ENCODE results near the gene ANK3.

ANK3 gene

DNA sequence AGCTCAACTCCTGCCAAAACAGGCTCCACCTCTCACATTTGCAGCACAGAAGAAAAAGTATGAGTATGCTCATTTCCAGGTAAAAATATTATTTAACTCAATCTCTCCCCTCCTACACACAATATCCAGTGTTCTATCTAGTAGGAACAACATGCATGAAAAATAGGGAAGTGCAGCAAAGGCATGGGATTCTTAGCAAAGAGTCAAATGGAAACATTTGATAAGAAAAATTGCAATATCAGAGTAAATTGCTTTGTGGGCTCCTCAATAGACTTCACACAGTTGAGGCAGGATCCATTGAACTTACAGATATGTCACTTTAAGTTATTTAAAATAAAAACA lies 150.9 kb downstream of the ANK3 start:
- no peak for DNase-seq (ENCODE audit: insufficient read length, low spot score)
- FAIRE-seq, result no peak

DNA sequence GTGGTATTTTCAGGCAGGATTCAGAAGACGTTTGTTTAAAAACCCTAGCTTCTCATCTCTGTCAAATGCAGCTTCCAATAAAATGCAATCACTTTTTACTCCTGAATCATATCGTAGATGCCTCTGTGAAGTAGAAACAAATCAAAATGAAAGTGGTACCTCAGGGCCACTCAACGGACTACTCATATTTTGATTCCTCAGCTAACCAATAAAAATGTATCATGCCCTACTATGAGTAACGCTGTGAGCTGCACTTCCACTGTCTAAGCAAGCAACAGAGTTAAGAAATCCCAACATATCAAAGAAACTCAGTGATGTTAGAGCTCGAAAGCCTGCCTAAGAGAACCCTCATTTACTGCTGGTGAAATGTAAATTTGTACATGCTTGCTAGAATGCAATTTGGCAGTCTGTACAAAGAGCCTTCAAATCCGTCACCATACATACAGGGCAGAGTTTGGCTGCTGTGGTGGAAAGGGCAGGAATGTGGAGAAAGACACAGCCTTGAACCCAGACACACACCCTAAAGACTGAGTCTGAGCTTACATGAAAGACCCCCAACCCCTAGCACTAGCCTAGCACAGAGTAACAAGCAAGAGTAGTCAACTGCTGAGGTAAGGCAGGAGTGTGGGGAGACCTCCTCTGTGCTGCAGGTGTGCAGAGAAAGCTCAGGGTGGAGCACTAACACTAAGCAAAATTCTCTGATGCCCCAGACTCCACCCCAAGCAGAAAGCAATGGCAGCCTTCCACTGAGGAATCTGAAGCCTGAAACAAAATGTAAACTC lies 151.5 kb downstream of the ANK3 start:
- FAIRE-seq, result no peak

DNA sequence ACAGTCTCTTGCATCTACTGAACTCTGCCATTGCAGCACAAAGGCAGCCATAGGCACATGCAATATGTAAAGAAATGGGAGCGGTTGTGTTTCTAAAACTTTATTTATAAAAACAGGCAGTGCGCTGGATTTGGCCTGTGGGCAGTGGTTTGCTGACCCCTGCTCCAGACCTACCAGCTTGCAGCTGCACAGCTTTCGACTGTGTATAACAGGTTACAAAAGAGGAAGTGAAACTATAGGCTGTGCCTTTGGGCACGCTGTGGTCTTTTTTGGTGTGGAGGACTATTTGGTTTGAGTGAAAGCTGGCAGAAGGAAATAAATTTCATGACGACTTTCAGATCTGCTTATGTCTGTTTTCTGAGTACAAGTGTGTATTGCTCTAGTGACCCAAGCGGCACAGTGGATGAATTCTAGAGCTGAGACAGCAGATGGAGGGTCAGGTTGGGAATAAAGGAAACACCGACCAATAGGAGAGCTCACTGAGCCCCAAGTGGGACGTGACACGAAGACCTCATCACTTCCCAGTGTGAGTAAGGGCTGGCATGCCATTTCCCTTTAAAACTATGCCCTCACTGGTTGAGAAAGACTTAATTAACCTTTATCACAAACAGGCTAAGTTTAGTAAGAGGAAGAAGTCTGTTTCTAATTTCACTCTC lies 152.7 kb downstream of the ANK3 start:
- DNase-seq (ENCODE audit: insufficient read length, low spot score), result no peak

More for the DNA sequence above, 151.5 kb downstream of the ANK3 start:
- peak; percentile 45 for DNase-seq (ENCODE audit: insufficient read length, low spot score)

DNA sequence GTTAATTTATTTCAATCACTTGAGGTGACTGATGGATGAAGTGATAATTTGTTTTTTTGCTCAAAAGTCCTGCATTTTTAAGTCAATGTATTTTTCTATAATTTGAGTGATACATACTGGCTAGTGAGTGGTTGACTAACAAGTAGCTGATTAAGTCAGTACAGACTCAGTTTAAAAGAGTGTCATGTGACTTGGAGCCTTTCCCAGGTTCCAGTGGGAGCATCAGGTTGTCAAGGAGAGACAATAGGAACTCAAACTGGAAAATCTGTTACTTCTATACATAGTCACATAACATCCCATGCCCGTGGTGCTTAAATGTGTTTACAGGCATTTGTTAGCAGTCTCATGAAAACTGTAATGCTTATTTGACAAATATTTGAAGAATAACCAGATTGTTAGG lies 154.7 kb downstream of the ANK3 start:
- FAIRE-seq, result no peak
- no peak for DNase-seq (ENCODE audit: insufficient read length, low spot score)

More for the DNA sequence above, 152.7 kb downstream of the ANK3 start:
- no peak for FAIRE-seq

DNA sequence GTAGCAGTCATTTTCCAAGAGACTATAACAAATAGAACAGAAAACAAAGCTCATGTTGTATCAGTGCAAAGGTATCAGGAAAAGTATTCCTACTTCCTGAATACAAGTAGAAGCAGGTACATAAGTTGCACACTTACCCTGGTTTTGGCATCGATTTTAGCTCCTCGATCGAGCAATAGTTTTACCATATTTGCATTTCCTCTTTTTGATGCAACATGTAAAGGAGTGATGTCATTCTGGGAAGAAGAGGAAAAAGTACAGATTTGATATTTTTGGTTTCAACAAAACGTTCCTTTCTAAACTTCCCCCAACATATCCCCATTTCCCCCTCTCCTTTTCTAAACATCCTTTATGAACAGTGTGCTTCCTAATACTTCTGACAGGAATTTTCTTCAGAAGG lies 155.1 kb downstream of the ANK3 start:
- FAIRE-seq (no peak), DNase-seq (ENCODE audit: insufficient read length, low spot score) (no peak)

DNA sequence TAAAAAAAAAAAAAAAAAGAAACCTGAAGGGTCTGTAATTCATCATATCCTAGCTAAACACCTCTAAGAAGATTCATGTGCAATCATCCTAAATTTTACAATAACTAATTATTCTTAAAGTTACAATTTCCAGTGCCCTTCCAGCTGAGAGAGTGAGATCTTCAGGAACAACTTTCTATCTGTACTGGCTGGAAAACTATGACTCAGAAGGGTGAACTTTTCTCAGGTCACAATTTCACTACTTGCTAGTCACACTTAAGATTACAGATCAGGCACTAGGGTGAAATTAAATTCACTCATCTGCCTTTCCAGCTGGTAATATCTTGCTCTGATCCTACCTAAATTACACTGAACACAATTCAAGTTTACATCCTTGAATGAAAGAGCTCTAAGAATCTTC lies 158.8 kb downstream of the ANK3 start:
- FAIRE-seq (no peak), DNase-seq (ENCODE audit: insufficient read length, low spot score) (no peak)

DNA sequence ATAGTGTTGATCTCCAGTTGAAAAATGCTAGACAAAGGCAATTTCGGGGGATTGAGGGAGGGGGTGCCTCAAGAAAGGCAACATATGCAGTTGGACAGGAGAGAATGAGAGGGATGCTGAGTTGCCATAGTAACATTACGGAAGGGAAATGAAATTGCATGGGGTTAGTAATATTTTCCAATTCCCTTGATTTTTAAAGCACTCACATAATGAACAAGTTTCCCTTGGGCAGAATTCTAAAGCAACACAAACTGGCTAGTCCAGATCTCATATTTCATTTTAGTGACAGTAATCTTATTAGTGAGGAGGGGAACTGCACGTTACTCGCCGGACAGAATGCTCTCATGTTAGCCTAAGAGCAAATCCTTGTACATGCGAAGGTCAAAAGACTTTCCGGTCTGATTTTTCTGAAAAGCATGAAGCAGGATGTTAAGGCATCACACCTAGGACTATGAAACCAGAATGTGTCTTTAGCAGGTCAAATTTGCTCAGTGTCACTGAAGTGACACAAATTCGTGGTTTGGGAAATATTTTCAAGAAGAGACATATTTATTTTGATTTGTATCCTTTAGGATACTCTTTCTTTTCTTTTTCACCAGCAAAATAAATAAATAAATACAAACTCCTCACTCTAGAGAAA lies 165.5 kb downstream of the ANK3 start:
- DNase-seq (ENCODE audit: insufficient read length, low spot score) (no peak), FAIRE-seq (no peak)

DNA sequence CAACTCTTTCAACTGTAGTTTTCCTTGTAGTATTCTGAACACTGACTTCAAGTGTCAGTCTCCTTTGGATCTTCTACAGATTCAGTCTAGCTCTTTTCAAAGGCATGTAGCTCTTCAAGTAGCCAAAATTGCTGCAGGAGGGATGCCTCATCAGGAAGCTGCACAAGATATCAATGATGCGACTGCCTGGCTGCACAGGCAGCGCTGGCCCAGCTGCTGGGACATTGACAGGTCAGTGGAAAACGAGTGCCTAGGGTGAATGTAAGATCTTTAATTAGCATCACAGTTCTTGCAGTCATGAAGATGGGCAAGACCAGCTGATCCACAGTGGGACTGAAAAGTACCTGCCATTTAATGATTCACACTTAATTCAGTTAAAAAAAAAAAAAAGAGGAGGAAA lies 167.6 kb downstream of the ANK3 start:
- DNase-seq (ENCODE audit: insufficient read length, low spot score), result no peak
- no peak for FAIRE-seq

DNA sequence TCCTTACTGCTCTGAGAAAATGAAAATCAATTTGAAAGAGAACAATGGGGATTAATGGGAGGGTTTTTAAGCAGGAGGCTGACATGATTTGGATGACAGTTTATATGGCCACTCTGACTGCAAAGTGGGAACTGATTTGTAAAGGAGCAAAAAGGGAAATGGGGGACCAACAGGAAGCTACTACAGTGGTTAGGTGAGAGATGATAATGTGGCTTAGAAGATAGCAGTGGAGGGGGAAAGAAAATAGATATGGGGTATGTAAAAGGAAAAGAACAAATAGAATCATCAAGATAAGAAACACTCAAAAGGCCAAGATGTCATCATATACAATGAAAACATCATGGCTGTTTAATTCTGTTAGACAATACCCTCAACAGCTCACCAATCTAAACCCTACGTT lies 177.5 kb downstream of the ANK3 start:
- DNase-seq (ENCODE audit: insufficient read length, low spot score) (no peak), FAIRE-seq (no peak)

DNA sequence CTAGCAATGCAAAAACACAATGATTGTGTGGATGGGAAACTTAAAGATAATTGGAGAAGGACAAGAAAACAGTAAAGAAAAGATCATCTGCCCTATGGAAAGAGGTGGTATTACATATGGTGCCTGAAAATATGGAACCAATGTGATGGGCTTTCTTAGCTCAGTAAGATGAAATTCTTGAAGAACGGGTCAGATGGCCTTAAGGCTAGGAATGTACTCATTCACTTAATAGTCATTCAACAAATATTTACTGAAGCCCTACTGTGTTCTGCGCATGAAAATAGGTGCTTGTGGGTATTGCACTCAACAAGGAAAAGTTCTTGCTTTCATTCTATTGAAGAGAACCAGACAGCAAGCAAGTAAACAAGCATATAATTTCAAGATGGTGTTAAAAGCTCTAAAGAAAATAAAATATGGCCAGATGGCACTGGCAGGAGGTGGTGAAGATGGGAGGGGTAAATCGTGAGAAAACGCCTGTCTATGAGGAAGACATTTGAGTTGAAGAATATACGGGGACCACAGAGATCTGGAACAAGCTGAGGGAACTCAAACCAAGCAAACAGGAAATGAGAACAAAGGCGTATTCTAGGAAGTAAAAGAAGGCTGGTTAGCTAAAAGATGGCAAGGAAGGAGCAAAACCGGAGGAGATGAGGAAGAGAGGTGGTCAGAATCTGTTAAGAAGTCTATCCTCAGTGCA lies 179.7 kb downstream of the ANK3 start:
- DNase-seq (ENCODE audit: insufficient read length, low spot score) (no peak), FAIRE-seq (no peak)

DNA sequence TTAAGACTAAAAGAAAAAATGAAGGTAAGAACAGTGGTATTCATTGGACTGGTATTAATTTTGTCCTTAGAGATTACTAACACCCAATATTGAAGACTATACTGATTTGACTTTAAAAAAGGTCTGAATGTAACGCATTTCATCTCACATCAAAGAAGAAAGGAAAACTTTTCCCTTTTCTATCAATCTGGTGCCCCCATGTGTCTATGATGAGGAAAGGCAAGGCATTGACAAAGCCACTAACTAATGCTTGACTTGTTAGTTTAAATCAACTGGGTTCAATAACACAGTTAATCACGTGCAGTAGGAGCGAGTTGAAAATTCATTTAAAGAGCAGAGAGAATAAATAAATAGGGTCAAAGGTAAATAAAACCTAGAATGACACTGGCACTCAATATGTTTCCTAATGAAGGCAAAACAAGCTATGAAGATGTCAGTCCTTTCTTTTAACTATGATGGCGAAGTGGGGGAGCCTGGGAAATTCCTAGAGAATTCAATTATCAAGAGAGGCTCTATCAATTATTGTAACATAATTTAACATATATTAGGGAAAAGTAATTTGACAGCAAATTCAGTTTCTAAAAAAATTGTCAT lies 180.9 kb downstream of the ANK3 start:
- DNase-seq (ENCODE audit: insufficient read length, low spot score) (no peak), FAIRE-seq (no peak)

DNA sequence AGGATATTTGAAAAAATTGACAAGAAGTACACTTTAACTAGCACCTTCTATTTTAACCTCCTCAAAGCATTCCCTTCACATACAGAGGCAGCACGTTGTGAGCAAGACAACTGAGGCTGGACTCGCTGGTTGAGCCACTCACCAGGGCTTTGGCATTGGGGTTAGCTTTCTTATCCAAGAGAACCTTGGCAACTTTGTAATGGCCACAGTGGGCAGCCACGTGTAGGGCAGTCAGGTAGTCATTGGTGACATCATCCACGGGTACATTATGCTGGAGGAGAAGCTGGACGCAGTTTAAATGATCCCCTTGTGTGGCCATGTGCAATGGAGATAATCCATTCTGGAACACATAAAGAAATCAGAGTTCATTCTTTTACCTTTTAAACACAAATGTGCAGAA lies 181.8 kb downstream of the ANK3 start:
- no peak for DNase-seq (ENCODE audit: insufficient read length, low spot score)
- no peak for FAIRE-seq

DNA sequence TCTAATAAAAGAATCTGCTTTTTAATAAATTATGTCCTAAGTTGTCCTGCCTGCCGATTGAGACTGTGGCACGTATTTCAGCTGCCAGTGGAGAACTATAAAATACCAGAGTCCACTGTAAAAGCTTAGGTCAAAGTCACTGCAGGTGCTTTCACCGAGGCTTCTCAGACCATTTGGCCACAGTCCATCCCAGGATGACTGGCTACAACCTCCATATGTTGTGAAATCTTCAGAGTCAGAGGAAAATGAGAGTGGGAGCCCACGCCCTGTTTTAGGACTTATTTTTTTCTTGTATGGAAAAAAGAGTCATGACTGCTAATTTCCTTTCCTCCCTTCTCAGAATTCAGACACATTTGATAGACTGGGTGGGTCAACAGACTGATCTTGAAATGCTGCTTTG lies 182.9 kb downstream of the ANK3 start:
- FAIRE-seq (no peak), DNase-seq (ENCODE audit: insufficient read length, low spot score) (no peak)

DNA sequence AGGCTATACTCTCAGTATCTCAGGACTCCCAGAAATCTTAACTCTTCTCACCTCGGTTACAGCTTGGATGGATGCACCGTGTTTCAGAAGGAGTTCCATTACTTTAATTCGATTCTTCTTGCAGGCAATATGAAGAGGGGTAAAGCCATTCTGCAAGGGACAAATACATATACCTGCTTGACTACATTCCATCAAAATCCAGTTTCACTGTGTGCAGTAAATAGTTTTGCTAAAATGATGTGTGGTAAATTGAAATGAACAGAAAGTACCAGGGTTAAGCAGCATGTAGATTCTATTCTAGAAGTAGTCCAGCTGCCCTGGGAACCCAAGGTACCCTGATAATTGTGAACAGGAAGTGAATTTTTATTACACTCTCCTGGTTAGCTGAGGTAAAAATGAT lies 183.9 kb downstream of the ANK3 start:
- no peak for DNase-seq (ENCODE audit: insufficient read length, low spot score)
- no peak for FAIRE-seq

DNA sequence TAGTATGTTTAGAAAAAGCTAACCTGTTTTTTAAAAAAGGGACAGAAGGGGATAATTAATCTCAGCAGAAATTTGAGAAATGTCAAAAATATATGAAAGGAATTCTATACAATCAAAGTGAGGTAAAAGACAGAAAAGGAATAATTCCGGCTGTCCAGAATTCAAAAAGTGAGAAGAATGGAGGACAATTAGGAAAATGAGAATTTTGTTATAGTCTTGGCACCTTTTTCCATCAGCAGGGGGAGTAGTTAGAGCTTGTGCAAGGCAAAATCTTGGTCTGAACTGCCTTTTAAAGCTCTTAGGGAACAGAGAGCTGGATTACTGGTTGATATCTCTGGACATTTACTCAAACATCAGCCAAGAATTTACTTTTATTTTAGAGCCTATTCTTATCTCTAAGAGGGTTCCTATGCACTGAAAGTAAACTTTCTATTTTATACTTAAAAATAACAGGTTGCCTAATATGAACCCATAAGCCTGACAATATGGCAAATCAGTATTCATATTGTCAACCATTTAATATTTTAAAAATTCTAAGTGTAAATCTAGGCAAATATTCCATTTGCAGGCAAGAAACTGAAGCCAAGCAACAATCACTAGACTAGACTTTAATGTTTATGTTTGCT lies 185.6 kb downstream of the ANK3 start:
- no peak for FAIRE-seq
- peak; percentile 17 for DNase-seq (ENCODE audit: insufficient read length, low spot score)

DNA sequence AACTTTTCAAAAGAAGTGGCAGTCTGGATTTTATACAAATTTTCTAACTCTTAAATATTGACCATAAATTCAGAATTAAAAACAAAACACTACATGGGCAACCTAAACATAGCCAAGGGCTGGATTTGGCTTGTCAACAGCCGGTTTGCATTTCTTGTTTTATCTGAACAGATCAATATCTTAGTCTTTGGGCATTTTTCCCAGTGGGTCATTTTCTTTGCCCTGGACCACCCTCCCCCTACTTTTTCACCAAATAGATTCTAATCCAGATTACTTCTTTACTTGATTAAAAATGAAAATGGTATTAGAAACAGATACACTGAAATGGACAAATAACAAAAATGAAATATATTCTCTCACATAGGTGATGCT lies 189.0 kb downstream of the ANK3 start:
- DNase-seq (ENCODE audit: insufficient read length, low spot score) (no peak), FAIRE-seq (no peak)

DNA sequence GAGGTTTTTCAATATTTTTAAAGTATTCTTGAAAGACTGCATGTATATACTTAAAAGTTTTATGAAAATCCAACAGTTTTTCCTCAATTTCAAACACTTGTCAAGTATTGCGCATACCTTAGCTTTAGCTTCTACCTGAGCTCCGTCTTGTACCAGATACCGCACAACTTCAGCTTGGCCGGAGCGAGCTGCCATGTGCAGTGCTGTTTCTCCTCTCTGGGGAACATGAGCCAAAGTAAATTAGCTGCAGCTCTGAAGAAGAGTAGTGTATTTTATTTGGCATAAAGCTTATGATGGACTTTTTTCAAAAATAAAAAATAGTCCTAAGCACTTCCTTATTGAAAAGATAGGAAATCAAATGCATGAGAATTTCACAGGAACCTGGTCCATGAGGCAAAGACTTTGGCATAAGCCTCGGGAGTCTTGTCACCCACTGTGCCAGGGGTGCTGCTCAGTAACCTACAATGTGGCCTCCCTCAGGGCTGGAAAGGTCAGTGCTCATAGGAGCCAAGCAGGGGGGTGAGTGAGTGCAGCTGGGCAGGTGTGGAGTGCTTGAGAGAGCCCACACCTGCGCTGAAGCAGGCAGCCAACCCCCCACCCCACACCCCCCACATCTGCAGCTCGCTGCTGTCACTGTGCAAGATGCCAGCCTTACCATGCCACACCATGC lies 189.5 kb downstream of the ANK3 start:
- FAIRE-seq (no peak), DNase-seq (ENCODE audit: insufficient read length, low spot score) (no peak)

DNA sequence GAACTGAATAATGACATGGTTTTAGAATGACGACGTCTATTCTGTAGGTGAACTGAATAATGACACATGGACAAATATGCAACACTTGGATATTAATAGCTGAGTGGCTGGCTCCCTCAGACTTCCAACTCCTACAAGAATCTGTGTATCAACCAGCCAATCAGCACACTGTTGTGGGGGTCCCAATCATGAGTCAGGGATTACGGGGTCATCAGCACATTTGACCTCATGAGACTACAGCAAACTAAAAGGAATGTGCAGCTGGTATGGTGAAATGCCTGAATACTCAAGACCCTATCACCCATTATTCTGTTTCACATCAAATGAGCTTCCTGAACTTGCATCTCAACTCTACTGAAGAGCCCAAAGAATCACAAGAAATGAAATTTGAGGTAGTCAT lies 192.5 kb downstream of the ANK3 start:
- FAIRE-seq, result no peak

DNA sequence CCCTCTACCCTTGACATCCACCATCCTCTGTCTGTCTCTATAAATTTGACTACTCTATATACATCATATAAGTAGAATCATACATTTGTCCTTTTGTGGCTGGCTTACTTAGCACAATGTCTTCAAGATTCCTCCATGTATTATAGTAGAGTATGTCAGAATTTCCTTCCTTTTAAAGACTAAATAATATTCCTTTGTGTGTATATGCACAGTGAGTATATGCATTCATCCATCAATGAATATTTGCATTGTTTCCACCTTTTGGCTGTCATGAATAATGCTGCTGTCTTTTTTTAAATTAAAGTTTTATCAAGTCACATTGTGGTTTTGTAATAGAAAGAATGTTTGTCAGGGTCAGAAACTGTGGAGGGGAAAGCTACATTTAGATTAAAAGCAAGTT lies 195.3 kb downstream of the ANK3 start:
- FAIRE-seq, result no peak
- no peak for DNase-seq (ENCODE audit: insufficient read length, low spot score)

More for the DNA sequence above, 192.5 kb downstream of the ANK3 start:
- DNase-seq (ENCODE audit: insufficient read length, low spot score), result no peak

DNA sequence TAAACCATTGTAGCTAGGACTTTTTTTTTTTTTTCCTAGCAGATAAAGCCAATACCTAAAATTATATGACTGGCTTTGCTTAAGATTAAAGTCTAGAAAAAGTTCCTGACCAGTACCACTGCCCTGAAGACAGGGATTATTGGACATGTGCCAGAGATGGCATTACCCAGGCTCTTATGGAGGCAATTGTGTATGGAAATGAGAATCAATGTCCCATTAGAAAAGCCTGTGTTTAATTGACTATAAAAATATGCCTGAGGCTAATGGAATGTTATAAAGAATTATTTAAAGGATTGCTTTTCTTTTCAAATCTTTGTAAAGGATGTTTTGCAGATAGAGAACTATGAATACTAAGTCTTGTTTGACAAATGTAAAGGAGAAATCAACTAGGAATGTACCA lies 196.7 kb downstream of the ANK3 start:
- no peak for DNase-seq (ENCODE audit: insufficient read length, low spot score)
- FAIRE-seq, result no peak
